ENCODE data around the gene POMP.

Gene POMP

DNA sequence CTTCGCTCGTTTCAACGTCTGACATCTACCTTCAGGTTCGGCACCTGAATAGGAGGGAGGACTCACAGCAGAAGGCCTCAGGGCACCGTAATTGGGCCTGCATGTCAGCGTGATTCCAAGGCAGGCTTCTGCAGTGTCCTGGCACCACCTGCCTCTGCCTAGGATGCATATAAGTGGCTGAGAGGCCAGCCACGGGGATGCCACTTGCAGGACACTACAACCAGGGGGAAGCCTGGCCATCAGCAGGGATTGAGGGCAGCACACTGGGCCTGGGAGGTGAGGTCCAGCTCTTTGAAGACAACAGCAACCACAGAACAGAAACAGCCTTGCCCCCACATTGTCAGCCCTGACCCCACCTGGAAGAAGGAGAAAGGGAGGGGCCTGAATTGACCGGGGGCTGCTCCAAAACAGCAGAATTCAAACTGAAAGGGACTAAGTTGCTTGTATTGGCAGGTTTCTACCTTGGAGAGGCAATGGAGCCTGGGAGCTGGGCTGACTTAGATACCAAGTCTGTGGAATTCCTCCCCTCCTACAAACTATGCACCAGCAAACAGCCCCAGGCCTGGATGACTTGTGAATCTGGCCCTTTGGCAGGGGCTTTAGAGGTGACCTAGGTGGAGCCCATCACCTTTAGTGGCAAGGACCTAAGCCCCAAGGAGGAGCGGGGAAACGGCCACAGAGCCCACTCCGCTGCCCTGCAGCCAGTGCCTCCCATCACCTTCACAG, 34.1 kb upstream of the POMP start:
- in situ Hi-C loops (cut with MboI; ENCODE audit: low pct_unique_long_range_greater_than_20kb, low sequenced_read_pairs, unreplicated experiment), result loop anchor here (25.0 kb wide), 1 partner anchor 588 kb away; no protein-coding TSS in a partner anchor
- DNase-seq (ENCODE audit: low spot score), result no peak
- TF ChIP-seq, protein P1, sequence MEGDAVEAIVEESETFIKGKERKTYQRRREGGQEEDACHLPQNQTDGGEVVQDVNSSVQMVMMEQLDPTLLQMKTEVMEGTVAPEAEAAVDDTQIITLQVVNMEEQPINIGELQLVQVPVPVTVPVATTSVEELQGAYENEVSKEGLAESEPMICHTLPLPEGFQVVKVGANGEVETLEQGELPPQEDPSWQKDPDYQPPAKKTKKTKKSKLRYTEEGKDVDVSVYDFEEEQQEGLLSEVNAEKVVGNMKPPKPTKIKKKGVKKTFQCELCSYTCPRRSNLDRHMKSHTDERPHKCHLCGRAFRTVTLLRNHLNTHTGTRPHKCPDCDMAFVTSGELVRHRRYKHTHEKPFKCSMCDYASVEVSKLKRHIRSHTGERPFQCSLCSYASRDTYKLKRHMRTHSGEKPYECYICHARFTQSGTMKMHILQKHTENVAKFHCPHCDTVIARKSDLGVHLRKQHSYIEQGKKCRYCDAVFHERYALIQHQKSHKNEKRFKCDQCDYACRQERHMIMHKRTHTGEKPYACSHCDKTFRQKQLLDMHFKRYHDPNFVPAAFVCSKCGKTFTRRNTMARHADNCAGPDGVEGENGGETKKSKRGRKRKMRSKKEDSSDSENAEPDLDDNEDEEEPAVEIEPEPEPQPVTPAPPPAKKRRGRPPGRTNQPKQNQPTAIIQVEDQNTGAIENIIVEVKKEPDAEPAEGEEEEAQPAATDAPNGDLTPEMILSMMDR (IDR thresholded peaks at IDR 0.05; ENCODE audit: extremely low read depth, insufficient read depth, missing control alignments), result no peak

DNA sequence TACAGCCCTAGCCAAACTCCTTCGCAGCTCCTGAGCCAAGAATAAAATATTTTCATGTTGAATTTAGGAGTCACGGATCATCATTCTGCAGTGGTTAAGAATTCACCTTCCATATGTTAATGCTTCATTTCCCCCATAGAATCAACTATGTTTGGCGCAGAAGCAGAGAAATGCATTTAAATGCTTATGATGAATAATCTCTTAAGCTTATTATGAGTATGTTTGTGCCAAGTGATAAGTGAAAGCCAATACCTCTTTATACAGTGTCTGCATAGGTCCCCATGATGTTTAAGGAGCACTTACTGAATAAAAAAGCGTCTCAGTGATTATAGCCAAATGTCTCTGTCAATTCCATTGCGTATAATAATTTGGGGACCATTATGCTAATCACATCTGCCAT, 32.7 kb upstream of the POMP start:
- TF ChIP-seq, protein P1 (IDR thresholded peaks at IDR 0.05; ENCODE audit: extremely low read depth, insufficient read depth, missing control alignments), result no peak
- DNase-seq (ENCODE audit: low spot score), result no peak
- in situ Hi-C loops (cut with MboI; ENCODE audit: low pct_unique_long_range_greater_than_20kb, low sequenced_read_pairs, unreplicated experiment), result loop anchor here (25.0 kb wide), 1 partner anchor 589 kb away; no protein-coding TSS in a partner anchor

DNA sequence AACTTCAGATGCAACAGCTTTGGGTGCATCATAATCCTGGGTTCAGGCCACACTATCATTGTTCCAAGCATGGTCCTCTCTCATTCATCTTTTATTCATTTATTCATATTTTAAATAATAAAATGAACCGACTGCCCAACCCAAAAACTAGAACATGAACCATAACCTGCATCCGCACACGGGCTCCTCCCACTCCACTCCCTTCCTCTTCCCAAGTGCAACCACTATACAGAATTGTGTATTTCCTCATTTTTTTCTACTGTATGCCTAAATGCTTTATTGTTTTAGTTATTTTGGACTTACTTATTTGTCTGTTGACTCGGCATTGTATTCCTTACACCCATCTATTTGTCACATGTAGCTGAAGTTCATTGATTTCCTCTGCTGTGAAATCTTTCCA, 30.7 kb upstream of the POMP start:
- in situ Hi-C loops (cut with MboI; ENCODE audit: low pct_unique_long_range_greater_than_20kb, low sequenced_read_pairs, unreplicated experiment), result loop anchor here (25.0 kb wide), 1 partner anchor 591 kb away; no protein-coding TSS in a partner anchor
- no peak for DNase-seq (ENCODE audit: low spot score)
- TF ChIP-seq, protein P1 (IDR thresholded peaks at IDR 0.05; ENCODE audit: extremely low read depth, insufficient read depth, missing control alignments), result no peak

DNA sequence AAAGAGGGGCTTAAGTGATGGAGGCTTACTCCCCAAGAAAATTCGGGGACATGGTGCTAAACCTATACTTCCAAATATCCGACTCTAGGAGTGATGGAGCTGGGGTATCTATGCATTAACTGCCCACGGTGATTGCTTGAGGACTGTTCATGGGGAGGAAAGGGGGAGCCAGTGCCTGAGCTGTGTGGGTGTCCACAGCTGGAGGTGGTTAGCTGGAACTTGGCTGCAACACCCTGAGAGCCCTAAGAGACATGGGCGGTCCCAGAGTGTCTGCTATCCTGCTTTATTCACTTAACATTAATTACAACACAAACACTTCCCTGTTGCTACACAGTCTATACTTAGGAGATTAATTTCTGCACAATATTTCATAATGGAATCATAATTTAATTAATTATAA, 28.1 kb upstream of the POMP start:
- DNase-seq (ENCODE audit: low spot score), result no peak
- in situ Hi-C loops (cut with MboI; ENCODE audit: low pct_unique_long_range_greater_than_20kb, low sequenced_read_pairs, unreplicated experiment), result loop anchor here (25.0 kb wide), 1 partner anchor 594 kb away; no protein-coding TSS in a partner anchor
- TF ChIP-seq, protein P1 (IDR thresholded peaks at IDR 0.05; ENCODE audit: extremely low read depth, insufficient read depth, missing control alignments), result no peak

DNA sequence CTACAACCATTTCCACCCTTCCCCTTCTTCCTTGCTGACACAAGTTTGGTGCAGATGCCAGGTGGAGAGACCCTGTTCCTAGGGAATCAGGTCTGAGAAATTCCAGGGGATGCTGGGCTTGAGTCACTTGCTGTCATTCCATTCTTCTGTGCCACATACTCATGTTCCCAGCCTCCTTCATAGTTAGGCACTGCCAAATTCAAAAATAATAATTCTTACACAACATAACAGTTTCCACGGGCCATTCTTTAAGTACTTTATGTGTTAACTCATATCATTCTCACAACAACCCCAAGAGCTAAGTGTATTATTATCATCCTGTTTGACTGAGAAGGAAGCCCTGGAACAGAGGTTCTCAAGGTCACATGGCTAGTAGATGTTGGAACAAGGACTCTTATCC, 27.1 kb upstream of the POMP start:
- no peak for DNase-seq (ENCODE audit: low spot score)
- in situ Hi-C loops (cut with MboI; ENCODE audit: low pct_unique_long_range_greater_than_20kb, low sequenced_read_pairs, unreplicated experiment), result loop anchor here (25.0 kb wide), 1 partner anchor 594 kb away; no protein-coding TSS in a partner anchor
- TF ChIP-seq, protein P1 (IDR thresholded peaks at IDR 0.05; ENCODE audit: extremely low read depth, insufficient read depth, missing control alignments), result no peak

DNA sequence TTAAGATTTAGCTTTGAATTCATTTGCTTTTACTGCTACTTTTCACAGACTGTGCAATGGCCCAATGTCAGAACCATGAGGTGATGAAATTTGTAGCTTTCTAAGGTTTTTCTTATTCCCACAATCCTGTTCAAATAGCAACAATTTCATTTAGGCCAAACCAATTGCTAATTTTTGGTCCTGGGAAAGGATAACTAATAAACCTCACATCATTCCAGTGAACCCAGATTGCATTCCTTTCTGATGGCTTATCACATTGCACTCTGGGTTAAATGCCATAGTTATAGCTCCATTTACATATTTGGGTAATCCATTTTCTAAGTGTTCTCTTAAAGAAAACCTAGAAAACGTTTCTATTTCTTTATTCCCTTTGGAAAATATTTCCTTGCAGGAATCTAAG, 22.9 kb upstream of the POMP start:
- in situ Hi-C loops (cut with MboI; ENCODE audit: low pct_unique_long_range_greater_than_20kb, low sequenced_read_pairs, unreplicated experiment), result loop anchor here (5.0 to 25.0 kb wide), 2 partner anchors 314 to 599 kb away; no protein-coding TSS in a partner anchor
- TF ChIP-seq, protein P1 (IDR thresholded peaks at IDR 0.05; ENCODE audit: extremely low read depth, insufficient read depth, missing control alignments), result no peak
- no peak for DNase-seq (ENCODE audit: low spot score)

All from GM13977 (cell line).